ENCODE measurements around the gene BOD1L1. TPM values are rescaled to one million over a fixed set of nuclear protein-coding genes. Genes with fewer than 3 reads are reported as not detected.

BOD1L1 gene
- total and polyA plus RNA-seq, 5 experiments from 2014 or later: 2.1 to 84.5 (median 5.8) TPM

GRCh38 chr4:13541176-13541604 is 86.3 kb downstream of the BOD1L1 start:
- POLR2A ChIA-PET: no interaction called here
- ATAC-seq (no peak), DNase-seq (no peak)
- H3K4me1 Mint-ChIP-seq: peaks cover 16 to 63% (median 49%) of the 10 kb centered on the region in 4 donors
- peaks cover 4 to 31% (median 17%) of the 10 kb centered on the region in 9 donors for H3K9me3 Mint-ChIP-seq
- peak overlapping the region in 1 of 10 donors; percentile 34 for H3K27ac Mint-ChIP-seq
- peak overlapping the region; percentile 31 to 86 (median 68) for H3K4me3 Mint-ChIP-seq
- peaks cover 51 to 92% (median 66%) of the 10 kb centered on the region in 5 donors for H3K27me3 Mint-ChIP-seq
- peaks cover 7 to 33% (median 21%) of the 10 kb centered on the region in 3 donors for H3K36me3 Mint-ChIP-seq

- H3K27ac Mint-ChIP-seq: peak overlapping the region in 2 of 10 donors; percentile 48 to 59
- H3K27me3 Mint-ChIP-seq: peaks cover 51 to 92% (median 66%) of the 10 kb centered on the region in 5 donors
- peak overlapping the region; percentile 31 to 86 (median 64) for H3K4me3 Mint-ChIP-seq
- peaks cover 4 to 34% (median 14%) of the 10 kb centered on the region in 9 donors for H3K9me3 Mint-ChIP-seq
- H3K4me1 Mint-ChIP-seq: peaks cover 16 to 61% (median 47%) of the 10 kb centered on the region in 4 donors
- H3K36me3 Mint-ChIP-seq: peaks cover 7 to 29% (median 21%) of the 10 kb centered on the region in 3 donors
- ATAC-seq (no peak), DNase-seq (no peak)
- POLR2A ChIA-PET: no interaction called here
Measured at GRCh38 chr4:13540446-13541175, 86.9 kb downstream of the BOD1L1 start.

GRCh38 chr4:13539619-13540445 is 87.7 kb downstream of the BOD1L1 start:
- H3K27me3 Mint-ChIP-seq: peaks cover 47 to 92% (median 65%) of the 10 kb centered on the region in 5 donors
- H3K36me3 Mint-ChIP-seq: peaks cover 9 to 24% (median 16%) of the 10 kb centered on the region in 3 donors
- no peak for DNase-seq
- POLR2A ChIA-PET: no interaction called here
- peak overlapping the region; percentile 16 to 86 (median 62) for H3K4me3 Mint-ChIP-seq
- no peak for ATAC-seq
- H3K4me1 Mint-ChIP-seq: peaks cover 11 to 55% (median 41%) of the 10 kb centered on the region in 4 donors
- H3K27ac Mint-ChIP-seq: peak overlapping the region in 2 of 10 donors; percentile 25 to 69
- peaks cover 4 to 34% (median 14%) of the 10 kb centered on the region in 9 donors for H3K9me3 Mint-ChIP-seq

GRCh38 chr4:13539047-13539618 is 88.4 kb downstream of the BOD1L1 start:
- peaks cover 49 to 97% (median 68%) of the 10 kb centered on the region in 5 donors for H3K27me3 Mint-ChIP-seq
- POLR2A ChIA-PET: no interaction called here
- peaks cover 4 to 34% (median 14%) of the 10 kb centered on the region in 9 donors for H3K9me3 Mint-ChIP-seq
- ATAC-seq: no peak
- peak overlapping the region in 8 of 10 donors; percentile 4 to 86 (median 70) for H3K4me3 Mint-ChIP-seq
- peaks cover 11 to 53% (median 42%) of the 10 kb centered on the region in 4 donors for H3K4me1 Mint-ChIP-seq
- H3K27ac Mint-ChIP-seq: peak overlapping the region in 2 of 10 donors; percentile 25 to 69
- DNase-seq: no peak
- H3K36me3 Mint-ChIP-seq: peaks cover 9 to 24% (median 15%) of the 10 kb centered on the region in 3 donors

- Mint-ChIP-seq H3K27me3 (peaks cover 55 to 99% (median 73%) of the 10 kb centered on the region in 5 donors), H3K9me3 (peaks cover 4 to 34% (median 14%) of the 10 kb centered on the region in 9 donors), H3K36me3 (peaks cover 9 to 24% (median 15%) of the 10 kb centered on the region in 3 donors), H3K4me3 (peak overlapping the region in 8 of 10 donors; percentile 41 to 86 (median 66)), H3K4me1 (peaks cover 13 to 49% (median 40%) of the 10 kb centered on the region in 4 donors), H3K27ac (peak overlapping the region in 3 of 10 donors; percentile 40 to 92 (median 75))
- ATAC-seq: no peak
- POLR2A ChIA-PET: no interaction called here
- no peak for DNase-seq
Measured at GRCh38 chr4:13538427-13538973, 89.0 kb downstream of the BOD1L1 start.

GRCh38 chr4:13537832-13538177 is 89.7 kb downstream of the BOD1L1 start:
- H3K36me3 Mint-ChIP-seq: peaks cover 9 to 24% (median 15%) of the 10 kb centered on the region in 3 donors
- POLR2A ChIA-PET: no interaction called here
- ATAC-seq (no peak), DNase-seq (no peak)
- H3K27me3 Mint-ChIP-seq: peaks cover 51 to 99% (median 70%) of the 10 kb centered on the region in 5 donors
- H3K9me3 Mint-ChIP-seq: peaks cover 4 to 34% (median 14%) of the 10 kb centered on the region in 9 donors
- peak overlapping the region in 1 of 10 donors; percentile 78 for H3K27ac Mint-ChIP-seq
- peak overlapping the region in 3 of 10 donors; percentile 34 to 86 (median 41) for H3K4me3 Mint-ChIP-seq
- H3K4me1 Mint-ChIP-seq: peaks cover 12 to 43% (median 35%) of the 10 kb centered on the region in 4 donors

- DNase-seq: no peak
- POLR2A ChIA-PET: no interaction called here
- H3K4me3 Mint-ChIP-seq: peak overlapping the region in 1 of 10 donors; percentile 19
- peaks cover 9 to 24% (median 15%) of the 10 kb centered on the region in 3 donors for H3K36me3 Mint-ChIP-seq
- H3K27ac Mint-ChIP-seq: peak overlapping the region in 1 of 10 donors; percentile 66
- peaks cover 4 to 34% (median 14%) of the 10 kb centered on the region in 9 donors for H3K9me3 Mint-ChIP-seq
- peaks cover 11 to 39% (median 31%) of the 10 kb centered on the region in 4 donors for H3K4me1 Mint-ChIP-seq
- peak in 1 of 2 donors; percentile 40 for ATAC-seq
- peaks cover 54 to 99% (median 73%) of the 10 kb centered on the region in 5 donors for H3K27me3 Mint-ChIP-seq
Measured at GRCh38 chr4:13537011-13537831, 90.3 kb downstream of the BOD1L1 start.

- Mint-ChIP-seq H3K27ac (no peak overlapping the region), H3K4me1 (peaks cover 11 to 36% (median 31%) of the 10 kb centered on the region in 4 donors), H3K36me3 (peaks cover 9 to 24% (median 15%) of the 10 kb centered on the region in 3 donors), H3K4me3 (peak overlapping the region in 2 of 10 donors; percentile 14), H3K9me3 (peaks cover 4 to 34% (median 14%) of the 10 kb centered on the region in 9 donors), H3K27me3 (peaks cover 55 to 100% (median 77%) of the 10 kb centered on the region in 5 donors)
- POLR2A ChIA-PET: no interaction called here
- ATAC-seq (no peak), DNase-seq (no peak)
Measured at GRCh38 chr4:13536607-13537006, 90.9 kb downstream of the BOD1L1 start.

- no peak for ATAC-seq
Measured at GRCh38 chr4:13535708-13536361, 91.7 kb downstream of the BOD1L1 start.

GRCh38 chr4:13535118-13535517 is 92.4 kb downstream of the BOD1L1 start:
- Mint-ChIP-seq H3K4me1 (peaks cover 14 to 34% (median 28%) of the 10 kb centered on the region in 4 donors), H3K27me3 (peaks cover 60 to 100% (median 82%) of the 10 kb centered on the region in 5 donors), H3K36me3 (peaks cover 9 to 20% (median 15%) of the 10 kb centered on the region in 3 donors), H3K4me3 (no peak overlapping the region), H3K27ac (no peak overlapping the region), H3K9me3 (peaks cover 4 to 34% (median 14%) of the 10 kb centered on the region in 9 donors)
- POLR2A ChIA-PET: interaction anchor here (0.7 kb wide), 1 partner anchor 708 kb away, joined by 5 read pairs; no protein-coding TSS in a partner anchor
- DNase-seq: no peak
- no peak for ATAC-seq

More at GRCh38 chr4:13535708-13536361, 91.7 kb downstream of the BOD1L1 start:
- peak overlapping the region in 1 of 10 donors; percentile 43 for H3K4me3 Mint-ChIP-seq
- POLR2A ChIA-PET: interaction anchor here (0.7 kb wide), 1 partner anchor 707 kb away, joined by 5 read pairs; no protein-coding TSS in a partner anchor
- peaks cover 60 to 100% (median 78%) of the 10 kb centered on the region in 5 donors for H3K27me3 Mint-ChIP-seq
- peaks cover 14 to 36% (median 28%) of the 10 kb centered on the region in 4 donors for H3K4me1 Mint-ChIP-seq
- peaks cover 9 to 23% (median 15%) of the 10 kb centered on the region in 3 donors for H3K36me3 Mint-ChIP-seq
- H3K9me3 Mint-ChIP-seq: peaks cover 4 to 34% (median 14%) of the 10 kb centered on the region in 9 donors
- DNase-seq: no peak
- peak overlapping the region in 2 of 10 donors; percentile 43 to 88 for H3K27ac Mint-ChIP-seq
